T-helper 17 cell (primary cell): Measurements from ENCODE around the gene CD300A. TPM values are rescaled to one million over a fixed set of nuclear protein-coding genes. Genes with fewer than 3 reads are reported as not detected.
A peak's percentile ranks its signal among the peaks of the same experiment; 100 is the strongest.

Experiments
- ATAC-seq: fragments of 150-1000 bp; cut with Tn5 transposase; 2 replicates; pipeline ENCODE4 v1.10.0; 2021; ENCODE audit warnings: mild to moderate bottlenecking, moderate library complexity
- DNase-seq, 3 donors: peaks; one replicate each; pipeline versions ENCODE4 v3.0.0 to v3.0.0-alpha.2; 2020 to 2021
- H3K9me3 ChIP-seq: one replicate; pipeline ENCODE4 v1.7.0; 2013; ENCODE audit warnings: low read length, mild to moderate bottlenecking; ENCODE audit not compliant: control insufficient read depth, poor library complexity, severe bottlenecking
- H3K27ac Mint-ChIP-seq: one replicate; pipeline ENCODE4 v1.8.0; 2022; ENCODE audit warnings: mild to moderate bottlenecking, moderate library complexity, mixed read lengths
- H3K27me3 Mint-ChIP-seq: one replicate; pipeline ENCODE4 v1.8.0; 2022; ENCODE audit warnings: mixed read lengths
- H3K36me3 Mint-ChIP-seq: one replicate; pipeline ENCODE4 v1.8.0; 2022; ENCODE audit warnings: low read depth, mixed read lengths
- H3K4me1 Mint-ChIP-seq: one replicate; pipeline ENCODE4 v1.8.0; 2022; ENCODE audit warnings: mild to moderate bottlenecking, mixed read lengths
- H3K4me3 Mint-ChIP-seq: one replicate; pipeline ENCODE4 v1.8.0; 2022; ENCODE audit warnings: mild to moderate bottlenecking, moderate library complexity, mixed read lengths
- total RNA-seq, 4 donors: library from RNA in 2 of 4; stranded (reverse) in 2 of 4; gene quantifications; one replicate each; pipeline ENCODE4 v1.2.3 and lab custom pipeline; 2022 to 2026

CD300A gene
- total RNA-seq, 2 donors from 2014 or later: 2.4 to 9.6 TPM

DNA sequence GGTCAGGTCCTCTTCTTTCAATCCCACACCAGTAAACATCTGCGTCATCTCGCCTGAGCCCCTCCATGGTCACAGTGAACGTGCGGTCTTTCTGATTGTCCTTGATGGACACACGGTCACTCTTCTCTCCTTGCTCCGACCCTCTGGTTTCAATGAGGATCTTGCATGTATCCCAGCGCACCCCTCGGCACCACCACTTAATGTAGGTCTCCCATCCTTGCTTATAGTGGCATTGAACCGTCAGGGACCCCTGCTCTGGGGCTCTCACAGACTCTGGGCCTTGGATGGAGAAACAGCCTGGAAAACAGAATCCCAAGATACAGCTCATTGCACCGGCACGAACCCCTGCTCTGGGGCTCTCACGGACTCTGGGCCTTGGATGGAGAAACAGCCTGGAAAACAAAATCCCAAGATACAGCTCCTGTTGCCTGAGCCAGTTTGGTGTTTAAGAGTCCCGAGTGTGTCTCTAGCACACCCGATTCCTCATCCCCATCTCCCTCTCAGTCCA, 59.4 kb downstream of the CD300A start:
- DNase-seq (no peak), ATAC-seq (no peak)
- H3K4me1 Mint-ChIP-seq: peaks cover 3% of the 10 kb centered on the region
- peaks cover 76% of the 10 kb centered on the region for H3K27me3 Mint-ChIP-seq
- H3K4me3 Mint-ChIP-seq: no peak overlapping the region
- H3K27ac Mint-ChIP-seq: no peak overlapping the region
- H3K9me3 ChIP-seq: no peaks in the 10 kb centered on the region
- H3K36me3 Mint-ChIP-seq: peaks cover 3% of the 10 kb centered on the region

DNA sequence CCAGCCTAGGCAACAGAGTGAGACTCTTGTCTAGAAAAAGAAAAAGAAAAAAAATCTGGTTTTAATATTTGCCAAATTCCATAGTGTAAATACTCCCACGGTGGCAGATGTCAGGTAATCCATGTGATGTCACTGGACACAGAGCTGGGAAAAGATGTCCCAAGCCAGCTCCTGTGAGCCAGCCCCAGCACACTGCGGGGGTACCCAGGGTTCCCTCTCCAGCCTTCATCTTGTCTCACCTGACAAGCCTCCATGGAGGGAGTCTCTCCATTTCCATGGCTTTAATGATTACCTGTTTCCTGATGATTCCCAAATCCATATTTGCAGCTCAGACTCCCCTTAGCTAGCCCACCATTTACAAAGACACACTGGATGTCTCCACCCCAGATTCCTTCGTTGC, 60.2 kb downstream of the CD300A start:
- DNase-seq (no peak), ATAC-seq (no peak)
- Mint-ChIP-seq H3K36me3 (peaks cover 3% of the 10 kb centered on the region), H3K27me3 (peaks cover 76% of the 10 kb centered on the region), H3K4me1 (peaks cover 6% of the 10 kb centered on the region), H3K4me3 (no peak overlapping the region), H3K27ac (no peak overlapping the region)
- H3K9me3 ChIP-seq: no peaks in the 10 kb centered on the region

DNA sequence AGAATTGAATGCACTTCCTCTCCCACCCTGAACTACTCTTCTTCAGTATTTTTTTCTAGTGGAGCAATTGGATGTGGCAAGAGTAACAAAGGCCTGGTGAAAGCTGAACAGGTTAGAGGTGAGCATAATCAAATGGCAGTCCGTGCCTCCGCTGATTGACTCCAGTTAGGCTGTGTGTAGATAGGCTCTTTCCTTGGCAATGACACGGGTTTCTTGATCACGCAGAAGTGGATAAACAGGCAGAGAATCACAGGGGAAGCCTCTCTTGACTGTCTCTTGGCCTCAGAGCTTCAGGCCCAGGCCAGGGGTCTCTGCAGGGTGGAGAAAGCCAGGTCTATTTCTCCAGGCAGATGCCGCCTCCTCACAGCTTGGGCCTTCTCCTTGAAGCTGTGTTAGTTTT, 60.6 kb downstream of the CD300A start:
- DNase-seq (no peak), ATAC-seq (no peak)
- no peak overlapping the region for H3K27ac Mint-ChIP-seq
- H3K27me3 Mint-ChIP-seq: peaks cover 80% of the 10 kb centered on the region
- H3K4me1 Mint-ChIP-seq: peaks cover 6% of the 10 kb centered on the region
- no peaks in the 10 kb centered on the region for H3K9me3 ChIP-seq
- peaks cover 3% of the 10 kb centered on the region for H3K36me3 Mint-ChIP-seq
- H3K4me3 Mint-ChIP-seq: no peak overlapping the region

DNA sequence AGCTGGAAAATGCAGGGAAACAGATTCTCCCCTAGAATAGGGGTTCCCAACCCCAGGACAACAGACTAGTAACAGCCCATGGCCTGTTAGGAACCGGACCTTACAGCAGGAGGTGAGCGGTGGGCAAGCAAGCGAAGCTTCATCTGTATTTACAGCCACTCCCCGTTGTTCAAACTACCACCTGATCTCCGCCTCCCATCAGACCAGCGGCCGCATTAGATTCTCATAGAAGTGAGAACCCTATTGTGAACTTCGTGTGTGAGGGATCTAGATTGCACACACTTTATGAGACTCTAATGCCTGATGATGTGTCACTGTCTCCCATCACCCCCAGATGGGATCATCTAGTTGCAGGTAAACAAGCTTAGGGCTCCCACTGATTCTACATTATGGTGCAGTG, 61.3 kb downstream of the CD300A start:
- no peak overlapping the region for H3K4me3 Mint-ChIP-seq
- ATAC-seq (no peak), DNase-seq (no peak)
- peaks cover 3% of the 10 kb centered on the region for H3K36me3 Mint-ChIP-seq
- H3K4me1 Mint-ChIP-seq: peaks cover 6% of the 10 kb centered on the region
- H3K27me3 Mint-ChIP-seq: peaks cover 80% of the 10 kb centered on the region
- H3K27ac Mint-ChIP-seq: no peak overlapping the region
- H3K9me3 ChIP-seq: no peaks in the 10 kb centered on the region

DNA sequence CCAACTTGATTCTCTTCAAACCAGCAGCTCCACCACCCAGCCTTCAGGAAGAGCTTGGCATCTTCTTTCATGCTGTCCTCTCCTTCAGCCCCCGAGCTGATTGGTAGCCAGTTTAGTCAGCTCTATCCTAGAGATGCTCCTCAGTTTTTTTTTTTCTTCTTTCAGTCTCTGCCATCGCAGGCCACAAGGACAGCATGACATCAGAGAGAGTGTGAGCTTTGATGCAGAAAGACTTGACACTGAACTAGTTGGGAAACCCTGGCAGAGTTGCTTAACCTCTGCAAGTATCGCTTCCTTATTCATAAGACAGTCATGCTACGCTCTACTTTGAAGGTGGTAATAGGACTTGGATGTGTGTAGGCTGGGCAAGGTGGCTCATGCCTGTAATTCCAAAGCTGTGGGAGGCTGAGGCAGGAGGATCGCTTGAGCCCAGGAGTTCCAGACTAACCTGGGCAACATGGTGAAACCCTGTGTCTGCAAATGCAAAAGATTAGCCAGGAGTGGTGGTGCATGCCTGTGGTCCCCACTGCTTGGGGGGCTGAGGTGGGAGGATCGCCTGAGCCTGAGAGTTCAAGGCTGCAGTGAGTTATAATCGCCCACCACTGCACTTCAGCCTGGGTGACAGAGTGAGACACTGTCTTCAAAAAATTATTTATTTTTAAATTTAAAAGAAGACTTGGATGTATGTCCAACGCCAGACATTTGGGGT, 62.2 kb downstream of the CD300A start:
- peaks cover 3% of the 10 kb centered on the region for H3K36me3 Mint-ChIP-seq
- H3K9me3 ChIP-seq: no peaks in the 10 kb centered on the region
- ATAC-seq (peak; percentile 56), DNase-seq (no peak)
- peaks cover 9% of the 10 kb centered on the region for H3K4me1 Mint-ChIP-seq
- peaks cover 82% of the 10 kb centered on the region for H3K27me3 Mint-ChIP-seq
- no peak overlapping the region for H3K27ac Mint-ChIP-seq
- H3K4me3 Mint-ChIP-seq: no peak overlapping the region

DNA sequence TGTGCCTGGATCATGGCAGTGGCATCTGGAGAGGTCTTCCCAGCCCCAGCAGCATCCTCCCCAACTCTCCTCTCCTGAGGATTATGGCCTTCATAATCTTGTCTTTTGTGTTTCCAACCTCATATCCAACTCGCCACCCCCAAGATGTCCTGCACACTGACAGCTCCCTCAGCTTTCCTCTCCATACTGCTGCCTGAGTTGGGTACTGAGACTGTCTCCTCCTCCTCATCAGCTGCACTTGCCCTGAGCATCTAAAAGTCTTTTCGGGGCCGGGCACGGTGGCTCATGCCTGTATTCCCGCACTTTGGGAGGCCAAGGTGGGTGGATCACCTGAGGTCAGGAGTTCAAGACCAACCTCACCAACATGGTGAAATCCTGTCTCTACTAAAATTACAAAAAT, 62.8 kb downstream of the CD300A start:
- Mint-ChIP-seq H3K27ac (no peak overlapping the region), H3K4me1 (peaks cover 9% of the 10 kb centered on the region), H3K27me3 (peaks cover 76% of the 10 kb centered on the region), H3K36me3 (peaks cover 3% of the 10 kb centered on the region), H3K4me3 (no peak overlapping the region)
- DNase-seq: no peak
- H3K9me3 ChIP-seq: no peaks in the 10 kb centered on the region
- no peak for ATAC-seq

DNA sequence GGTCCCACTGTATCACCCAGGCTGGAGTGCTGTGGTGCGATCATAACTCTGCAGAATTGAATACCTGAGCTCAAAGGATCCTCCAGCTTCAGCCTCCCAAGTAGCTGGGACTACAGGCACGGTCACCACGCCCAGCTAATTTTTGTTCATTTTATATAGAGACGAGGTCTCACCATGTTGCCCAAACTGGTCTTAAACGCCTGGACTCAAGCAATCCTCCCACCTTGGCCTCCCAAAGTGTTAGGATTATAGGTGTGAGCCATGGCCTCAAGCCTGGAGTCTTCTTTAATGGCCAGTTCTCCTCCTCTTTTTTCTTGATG, 64.4 kb downstream of the CD300A start:
- Mint-ChIP-seq H3K27ac (no peak overlapping the region), H3K27me3 (peaks cover 63% of the 10 kb centered on the region), H3K4me3 (no peak overlapping the region), H3K4me1 (peaks cover 9% of the 10 kb centered on the region), H3K36me3 (peaks cover 3% of the 10 kb centered on the region)
- DNase-seq: no peak
- ATAC-seq: no peak
- H3K9me3 ChIP-seq: no peaks in the 10 kb centered on the region

DNA sequence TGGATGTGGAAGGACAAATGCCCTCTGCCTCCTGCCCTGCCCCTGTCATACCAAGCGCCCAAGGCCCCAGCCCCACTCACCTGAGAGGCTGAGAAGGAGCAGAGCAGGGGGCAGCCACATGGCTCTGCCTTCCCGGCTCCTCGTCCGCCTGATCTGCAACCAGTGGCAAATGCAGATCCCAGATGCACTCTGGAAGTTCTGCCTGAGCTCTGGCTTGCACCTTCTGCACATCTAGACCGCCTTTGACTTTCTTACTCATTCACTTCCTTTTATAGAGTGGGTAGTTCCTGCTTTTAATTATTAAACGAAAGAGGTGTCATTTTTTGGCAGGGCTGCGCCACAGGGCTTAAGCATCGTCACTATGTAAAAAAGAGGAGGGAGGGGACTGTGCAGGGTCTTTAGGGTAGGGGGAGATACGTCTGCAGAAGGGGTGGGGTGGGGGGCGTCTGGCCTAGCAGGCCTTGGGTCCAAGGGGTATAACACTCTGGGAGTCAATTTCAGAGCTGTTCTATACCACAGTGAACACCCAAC, 64.9 kb downstream of the CD300A start, which contains the start of gene CD300LB:
CD300LB (minus strand) TSS at position 245 of the 531 bp plus-strand sequence; CDS start at position 120, 125 bp downstream.
- no peak for ATAC-seq
- DNase-seq: no peak
- H3K27me3 Mint-ChIP-seq: peaks cover 63% of the 10 kb centered on the region
- H3K36me3 Mint-ChIP-seq: peaks cover 3% of the 10 kb centered on the region
- H3K4me3 Mint-ChIP-seq: peak within 1 kb of the TSS; percentile 2
- H3K4me1 Mint-ChIP-seq: peaks cover 9% of the 10 kb centered on the region
- no peak within 1 kb of the TSS for H3K27ac Mint-ChIP-seq
- no peaks in the 10 kb centered on the region for H3K9me3 ChIP-seq

DNA sequence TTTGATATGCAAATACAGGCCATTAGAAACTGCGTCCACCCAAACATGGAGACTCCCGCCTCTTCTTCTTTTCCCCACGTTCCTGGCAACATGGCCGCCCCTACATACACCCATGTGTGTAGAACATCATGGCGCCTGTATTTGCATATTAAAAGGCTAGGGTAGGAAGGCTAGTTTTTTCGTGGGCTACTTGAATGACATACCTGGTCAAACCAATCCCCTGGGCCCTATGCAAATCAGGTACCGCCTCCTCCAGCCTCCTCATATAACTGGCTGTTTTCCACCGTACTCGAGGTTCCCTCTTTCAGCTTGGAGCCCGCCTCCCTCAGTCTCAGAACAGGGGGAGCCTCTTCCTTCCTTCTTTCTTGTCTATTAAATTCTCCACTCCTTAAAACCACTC, 65.7 kb downstream of the CD300A start:
- DNase-seq (no peak), ATAC-seq (peak; percentile 49)
- Mint-ChIP-seq H3K27ac (no peak overlapping the region), H3K27me3 (peaks cover 65% of the 10 kb centered on the region), H3K4me1 (peaks cover 13% of the 10 kb centered on the region), H3K36me3 (peaks cover 7% of the 10 kb centered on the region), H3K4me3 (no peak overlapping the region)
- H3K9me3 ChIP-seq: no peaks in the 10 kb centered on the region

Other genes starting within 250 kb of the CD300A start
- gene DNAI2, start 192.4 kb upstream of the CD300A start, total RNA-seq: 1 to 10 TPM; 4.1 to 4.2 TPM
- gene KIF19, start 140.4 kb upstream of the CD300A start, total RNA-seq: 1 to 10 TPM; 2.3 to 2.8 TPM
- gene BTBD17, start 104.8 kb upstream of the CD300A start, total RNA-seq: not detected
- not detected for gene GPR142, start 99.1 kb upstream of the CD300A start, total RNA-seq
- under 1 TPM in 1 of 2 donors, not detected in 1; 0.18 TPM for gene GPRC5C, start 34.5 kb upstream of the CD300A start, total RNA-seq
- 1 to 10 TPM in 1 of 2 donors, under 1 TPM in 1; 0.34 to 1.4 TPM for gene CD300LB, start 64.8 kb downstream of the CD300A start, total RNA-seq
- gene CD300C, start 79.5 kb downstream of the CD300A start, total RNA-seq: 1 to 10 TPM in 1 of 2 donors, under 1 TPM in 1; 0.37 to 1.2 TPM
- not detected for gene CD300H, start 100.9 kb downstream of the CD300A start, total RNA-seq
- gene CD300LD, start 125.6 kb downstream of the CD300A start, total RNA-seq: not detected
- 1 to 10 TPM in 1 of 2 donors, under 1 TPM in 1; 0.81 to 5.7 TPM for gene CD300E, start 157.1 kb downstream of the CD300A start, total RNA-seq
- 1 to 10 TPM in 1 of 2 donors, under 1 TPM in 1; 0.29 to 1.9 TPM for gene CD300LF, start 246.3 kb downstream of the CD300A start, total RNA-seq